ENCODE results near the gene TMEM100.

Gene TMEM100

DNA sequence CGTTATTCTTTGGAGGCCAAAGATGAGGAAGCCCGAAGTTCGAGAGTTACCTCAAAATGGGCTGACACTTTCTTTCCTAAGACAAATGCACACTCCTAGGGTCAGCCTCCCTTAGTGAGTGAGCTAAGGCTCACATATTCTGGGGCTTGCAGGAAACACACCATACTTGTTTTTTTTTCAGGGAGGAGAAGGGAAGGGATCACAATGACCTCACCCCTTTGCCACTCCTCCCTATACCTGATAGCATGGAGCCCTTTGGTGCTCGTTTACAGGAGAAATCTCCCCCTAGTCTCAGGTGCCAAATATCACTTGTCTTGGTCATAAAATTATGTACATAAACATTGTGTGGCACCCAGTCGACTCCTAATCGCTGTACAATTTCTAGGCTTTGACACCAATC is 4.6 kb upstream of the TMEM100 start:
- POLR2A ChIA-PET = no interaction called here
- DNase-seq (ENCODE audit: extremely low spot score) = no peak
- TF ChIP-seq, protein P1, sequence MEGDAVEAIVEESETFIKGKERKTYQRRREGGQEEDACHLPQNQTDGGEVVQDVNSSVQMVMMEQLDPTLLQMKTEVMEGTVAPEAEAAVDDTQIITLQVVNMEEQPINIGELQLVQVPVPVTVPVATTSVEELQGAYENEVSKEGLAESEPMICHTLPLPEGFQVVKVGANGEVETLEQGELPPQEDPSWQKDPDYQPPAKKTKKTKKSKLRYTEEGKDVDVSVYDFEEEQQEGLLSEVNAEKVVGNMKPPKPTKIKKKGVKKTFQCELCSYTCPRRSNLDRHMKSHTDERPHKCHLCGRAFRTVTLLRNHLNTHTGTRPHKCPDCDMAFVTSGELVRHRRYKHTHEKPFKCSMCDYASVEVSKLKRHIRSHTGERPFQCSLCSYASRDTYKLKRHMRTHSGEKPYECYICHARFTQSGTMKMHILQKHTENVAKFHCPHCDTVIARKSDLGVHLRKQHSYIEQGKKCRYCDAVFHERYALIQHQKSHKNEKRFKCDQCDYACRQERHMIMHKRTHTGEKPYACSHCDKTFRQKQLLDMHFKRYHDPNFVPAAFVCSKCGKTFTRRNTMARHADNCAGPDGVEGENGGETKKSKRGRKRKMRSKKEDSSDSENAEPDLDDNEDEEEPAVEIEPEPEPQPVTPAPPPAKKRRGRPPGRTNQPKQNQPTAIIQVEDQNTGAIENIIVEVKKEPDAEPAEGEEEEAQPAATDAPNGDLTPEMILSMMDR (IDR thresholded peaks at IDR 0.05; ENCODE audit: control extremely low read depth, extremely low read depth, low read depth, missing control alignments) = no peak
- CTCF ChIA-PET = interaction anchor here (1.0 to 2.3 kb wide), 3 partner anchors 8 to 12 kb away, joined by 3 to 11 read pairs (median 5); no protein-coding TSS in a partner anchor

DNA sequence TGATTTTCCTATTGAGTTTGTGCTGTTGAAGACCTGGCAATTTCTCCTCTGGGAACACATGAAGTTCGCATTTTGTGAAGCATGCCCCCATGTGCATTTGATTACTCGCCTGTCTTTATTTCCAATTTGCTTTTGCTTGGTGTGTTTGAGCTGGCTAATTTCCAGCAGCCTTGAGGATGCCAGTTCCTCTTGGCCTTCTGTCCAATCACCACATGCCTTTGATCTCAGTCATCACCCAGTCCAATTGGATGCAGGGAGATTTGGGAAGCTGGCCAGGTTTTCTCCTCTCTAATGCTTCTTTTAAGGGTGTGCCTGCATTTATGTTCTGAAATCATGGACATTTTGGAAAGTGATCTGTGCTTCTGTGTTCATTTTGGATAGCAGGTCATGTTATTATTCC is 3.8 kb upstream of the TMEM100 start:
- ChIA-PET POLR2A (no interaction called here), CTCF (interaction anchor here (1.0 to 1.5 kb wide), 2 partner anchors 9 to 11 kb away, joined by 3 to 5 read pairs; no protein-coding TSS in a partner anchor)
- TF ChIP-seq, protein P1 (IDR thresholded peaks at IDR 0.05; ENCODE audit: control extremely low read depth, extremely low read depth, low read depth, missing control alignments) = no peak
- no peak for DNase-seq (ENCODE audit: extremely low spot score)

DNA sequence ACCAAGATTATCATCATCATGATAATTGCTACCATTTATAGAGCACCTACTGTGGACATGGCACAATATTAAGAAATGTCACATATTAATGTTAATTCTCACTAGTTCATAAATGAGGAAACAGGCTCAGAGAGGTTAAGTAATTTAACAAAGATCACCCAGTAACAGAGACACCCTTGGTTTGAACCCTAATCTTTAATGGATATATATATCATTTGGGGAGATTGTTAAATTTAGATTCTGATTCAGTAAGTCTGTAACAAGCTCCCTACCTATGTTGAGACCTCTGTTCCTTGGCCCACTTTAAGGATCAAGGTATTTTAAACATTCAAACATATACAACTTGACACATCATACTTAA is 804 bp upstream of the TMEM100 start:
- ChIA-PET POLR2A (no interaction called here), CTCF (interaction anchor here (0.9 to 3.1 kb wide), 5 partner anchors 11 to 209 kb away, joined by 3 to 12 read pairs (median 4); partner anchors contain the start of gene PCTP)
- TF ChIP-seq, protein P1 (IDR thresholded peaks at IDR 0.05; ENCODE audit: control extremely low read depth, extremely low read depth, low read depth, missing control alignments) = no peak

DNA sequence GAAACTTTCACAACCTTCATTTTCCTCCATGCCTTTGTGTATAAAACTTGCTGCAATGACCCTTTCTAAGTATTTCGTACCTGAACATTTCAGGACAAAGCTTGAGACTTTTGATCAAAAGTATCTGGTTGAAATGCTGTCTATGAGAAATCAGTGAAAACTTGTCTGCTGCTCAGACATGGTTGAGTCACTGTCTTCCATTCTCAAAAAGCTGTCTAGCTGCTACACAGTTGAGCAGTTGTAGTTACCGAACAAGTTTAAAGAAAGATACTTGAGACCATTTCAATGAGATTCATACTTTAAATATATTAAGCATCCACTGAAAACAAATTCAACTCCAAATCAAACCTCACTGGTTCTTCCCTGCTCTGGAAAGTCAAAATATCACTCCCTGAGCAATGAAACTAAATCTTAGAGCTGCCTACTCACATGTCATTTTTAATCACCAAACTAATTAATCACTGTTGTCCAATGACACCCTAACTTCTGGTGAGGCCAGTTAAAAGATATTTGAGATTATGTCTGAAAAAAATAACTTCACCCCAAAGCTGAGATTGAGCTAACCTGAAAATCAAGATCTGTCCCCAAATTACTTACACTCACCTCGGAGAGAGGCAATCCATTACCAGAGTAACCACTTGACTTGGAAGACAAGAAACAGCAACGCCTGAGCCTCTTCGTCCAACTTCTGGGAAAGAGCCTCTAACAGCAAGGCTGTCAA is 488 bp downstream of the TMEM100 start:
- POLR2A ChIA-PET = no interaction called here
- DNase-seq (ENCODE audit: extremely low spot score) = no peak
- CTCF ChIA-PET = interaction anchor here (1.1 to 3.1 kb wide), 5 partner anchors 10 to 195 kb away, joined by 3 to 21 read pairs (median 7); partner anchors contain the start of gene PCTP
- TF ChIP-seq, protein P1 (IDR thresholded peaks at IDR 0.05; ENCODE audit: control extremely low read depth, extremely low read depth, low read depth, missing control alignments) = no peak

More for the DNA sequence above, 804 bp upstream of the TMEM100 start:
- DNase-seq (ENCODE audit: extremely low spot score) = no peak

DNA sequence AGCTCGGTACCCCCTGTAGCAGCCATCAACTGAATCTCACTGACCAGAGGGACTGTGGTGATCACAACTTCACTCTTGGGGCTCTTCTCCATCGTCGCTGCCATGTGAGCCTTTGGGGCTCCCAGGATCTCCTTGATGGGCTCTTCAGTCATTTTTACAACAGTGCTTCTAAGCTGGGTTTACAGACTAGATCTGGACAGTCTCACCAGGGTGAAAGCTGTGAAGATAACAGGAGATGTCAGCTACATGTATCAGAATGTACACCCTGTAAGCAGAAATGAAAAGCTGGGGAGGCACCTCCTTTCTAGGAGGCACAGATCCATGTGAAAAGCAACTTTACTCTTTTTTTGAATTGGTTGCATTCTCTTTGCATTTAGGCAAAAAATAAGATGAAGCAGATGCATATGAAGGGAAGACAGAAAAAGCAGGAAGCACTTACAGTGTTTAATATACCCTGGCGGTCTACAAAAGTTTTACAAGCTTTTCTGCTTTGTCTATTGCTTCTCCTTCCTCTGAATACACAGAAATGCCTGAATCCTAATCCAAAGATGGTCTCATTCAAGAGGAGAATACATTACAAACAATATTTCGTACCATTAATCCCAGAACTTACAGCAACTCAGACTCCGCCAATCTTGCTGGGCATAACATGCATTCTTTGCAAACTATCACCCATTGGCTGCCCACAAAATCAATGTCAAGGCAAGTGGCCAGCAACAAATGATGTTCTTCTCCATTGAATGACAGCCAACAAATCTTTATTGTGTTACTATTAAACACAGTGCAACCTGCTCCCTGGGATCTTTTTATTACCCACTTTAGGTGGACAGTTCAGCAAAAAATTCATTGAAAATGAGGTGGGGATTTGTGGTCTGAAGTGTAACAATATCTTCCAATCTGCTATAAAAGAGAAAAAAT is 1.5 kb downstream of the TMEM100 start:
- no peak for DNase-seq (ENCODE audit: extremely low spot score)
- CTCF ChIA-PET = interaction anchor here (1.1 to 7.4 kb wide), 6 partner anchors 9 to 194 kb away, joined by 3 to 61 read pairs (median 10); partner anchors contain the start of gene PCTP
- POLR2A ChIA-PET = no interaction called here
- TF ChIP-seq, protein P1 (IDR thresholded peaks at IDR 0.05; ENCODE audit: control extremely low read depth, extremely low read depth, low read depth, missing control alignments) = no peak
